ENCODE results near the gene SWAP70.

The SWAP70 gene

GRCh38 chr11:9732453-9732852, 68.6 kb downstream of the SWAP70 start:
- no peak for DNase-seq
- intact Hi-C loops (cut with DNase I; ENCODE audit: low total_unique reads) = no loop called here

GRCh38 chr11:9733212-9733611, 69.3 kb downstream of the SWAP70 start:
- H3K27me3 ChIP-seq = no peaks in the 10 kb centered on the region
- no peak for DNase-seq

More at GRCh38 chr11:9732453-9732852, 68.6 kb downstream of the SWAP70 start:
- no peak for TF ChIP-seq CTCF (IDR thresholded peaks at IDR 0.05)
- H3K4me3 ChIP-seq = no peak overlapping the region
- peaks cover 63 to 78% (median 64%) of the 10 kb centered on the region in 3 donors for H3K36me3 ChIP-seq
- H3K27me3 ChIP-seq = no peaks in the 10 kb centered on the region
- H3K4me1 ChIP-seq = peaks cover 0 to 6% (median 0%) of the 10 kb centered on the region in 4 donors
- no peak overlapping the region for H3K27ac ChIP-seq
- H3K9me3 ChIP-seq = no peaks in the 10 kb centered on the region

GRCh38 chr11:9735236-9735635, 71.4 kb downstream of the SWAP70 start:
- intact Hi-C loops (cut with DNase I; ENCODE audit: low total_unique reads) = no loop called here
- peaks cover 72 to 79% (median 74%) of the 10 kb centered on the region in 3 donors for H3K36me3 ChIP-seq
- TF ChIP-seq CTCF (IDR thresholded peaks at IDR 0.05) = no peak
- H3K27ac ChIP-seq = no peak overlapping the region
- peaks cover 0 to 6% (median 2%) of the 10 kb centered on the region in 4 donors for H3K4me1 ChIP-seq
- H3K9me3 ChIP-seq = no peaks in the 10 kb centered on the region
- no peak overlapping the region for H3K4me3 ChIP-seq
- DNase-seq = no peak
- no peaks in the 10 kb centered on the region for H3K27me3 ChIP-seq

More at GRCh38 chr11:9733212-9733611, 69.3 kb downstream of the SWAP70 start:
- intact Hi-C loops (cut with DNase I; ENCODE audit: low total_unique reads) = no loop called here
- H3K27ac ChIP-seq = no peak overlapping the region
- no peak overlapping the region for H3K4me3 ChIP-seq
- no peak for TF ChIP-seq CTCF (IDR thresholded peaks at IDR 0.05)
- no peaks in the 10 kb centered on the region for H3K9me3 ChIP-seq
- H3K36me3 ChIP-seq = peaks cover 67 to 78% (median 70%) of the 10 kb centered on the region in 3 donors
- H3K4me1 ChIP-seq = peaks cover 0 to 6% (median 0%) of the 10 kb centered on the region in 4 donors

- no peaks in the 10 kb centered on the region for H3K9me3 ChIP-seq
- no peak overlapping the region for H3K4me3 ChIP-seq
- intact Hi-C loops (cut with DNase I; ENCODE audit: low total_unique reads) = no loop called here
- H3K27ac ChIP-seq = no peak overlapping the region
- H3K27me3 ChIP-seq = no peaks in the 10 kb centered on the region
- peaks cover 73 to 86% (median 81%) of the 10 kb centered on the region in 3 donors for H3K36me3 ChIP-seq
- no peak for DNase-seq
- no peak for TF ChIP-seq CTCF (IDR thresholded peaks at IDR 0.05)
- H3K4me1 ChIP-seq = peaks cover 0 to 6% (median 2%) of the 10 kb centered on the region in 4 donors
These were observed 72.0 kb downstream of the SWAP70 start for GRCh38 chr11:9735919-9736318.

- H3K27ac ChIP-seq = no peak overlapping the region
- H3K9me3 ChIP-seq = no peaks in the 10 kb centered on the region
- no peak for TF ChIP-seq CTCF (IDR thresholded peaks at IDR 0.05)
- peaks cover 77 to 90% (median 85%) of the 10 kb centered on the region in 3 donors for H3K36me3 ChIP-seq
- DNase-seq = no peak
- no peak overlapping the region for H3K4me3 ChIP-seq
- intact Hi-C loops (cut with DNase I; ENCODE audit: low total_unique reads) = no loop called here
- no peaks in the 10 kb centered on the region for H3K27me3 ChIP-seq
- H3K4me1 ChIP-seq = peaks cover 0 to 6% (median 2%) of the 10 kb centered on the region in 4 donors
These were observed 72.5 kb downstream of the SWAP70 start for GRCh38 chr11:9736365-9736764.

GRCh38 chr11:9738116-9738515, 74.2 kb downstream of the SWAP70 start:
- DNase-seq = peak in 1 of 2 donors; percentile 48
- TF ChIP-seq CTCF (IDR thresholded peaks at IDR 0.05) = no peak
- Histone ChIP-seq H3K36me3 (peaks cover 81 to 87% (median 85%) of the 10 kb centered on the region in 3 donors), H3K4me1 (peaks cover 0 to 6% (median 2%) of the 10 kb centered on the region in 4 donors), H3K4me3 (no peak overlapping the region), H3K27me3 (no peaks in the 10 kb centered on the region), H3K27ac (no peak overlapping the region), H3K9me3 (no peaks in the 10 kb centered on the region)
- intact Hi-C loops (cut with DNase I; ENCODE audit: low total_unique reads) = no loop called here

All from tibial artery (tissue), 4 donors.